ENCODE data around the gene MYO18B.

The MYO18B gene

GRCh38 chr22:25775531-25775930 is 33.5 kb downstream of the MYO18B start:
- no peak for DNase-seq

- DNase-seq = no peak
Observed at GRCh38 chr22:25777411-25777810, 35.4 kb downstream of the MYO18B start.

- peak in 3 of 51 donors; percentile 2 to 4 (median 3) for DNase-seq
Observed at GRCh38 chr22:25777870-25778269, 35.9 kb downstream of the MYO18B start.

- no peak for DNase-seq
Observed at GRCh38 chr22:25779426-25779825, 37.4 kb downstream of the MYO18B start.

GRCh38 chr22:25779890-25780289 is 37.9 kb downstream of the MYO18B start:
- no peak for DNase-seq

GRCh38 chr22:25780673-25781072 is 38.7 kb downstream of the MYO18B start:
- no peak for DNase-seq

GRCh38 chr22:25781801-25782200 is 39.8 kb downstream of the MYO18B start:
- DNase-seq = no peak

- DNase-seq = no peak
Observed at GRCh38 chr22:25782831-25783230, 40.8 kb downstream of the MYO18B start.

GRCh38 chr22:25783856-25784255 is 41.9 kb downstream of the MYO18B start:
- DNase-seq = no peak

- DNase-seq = no peak
Observed at GRCh38 chr22:25786165-25786564, 44.2 kb downstream of the MYO18B start.

GRCh38 chr22:25791556-25791955 is 49.6 kb downstream of the MYO18B start:
- no peak for DNase-seq

- DNase-seq = peak in 5 of 51 donors; percentile 4 to 39 (median 13)
Observed at GRCh38 chr22:25795478-25795877, 53.5 kb downstream of the MYO18B start.

- no peak for DNase-seq
Observed at GRCh38 chr22:25797498-25798290, 55.7 kb downstream of the MYO18B start.

GRCh38 chr22:25800766-25801165 is 58.8 kb downstream of the MYO18B start:
- DNase-seq = no peak

- DNase-seq = no peak
Observed at GRCh38 chr22:25802018-25802417, 60.0 kb downstream of the MYO18B start.

GRCh38 chr22:25804676-25805075 is 62.7 kb downstream of the MYO18B start:
- no peak for DNase-seq

- DNase-seq = no peak
Observed at GRCh38 chr22:25806579-25806978, 64.6 kb downstream of the MYO18B start.

GRCh38 chr22:25814685-25815084 is 72.7 kb downstream of the MYO18B start:
- DNase-seq = no peak

GRCh38 chr22:25815561-25815960 is 73.6 kb downstream of the MYO18B start:
- no peak for DNase-seq

GRCh38 chr22:25816522-25817059 is 74.6 kb downstream of the MYO18B start:
- no peak for DNase-seq

GRCh38 chr22:25817092-25817943 is 75.3 kb downstream of the MYO18B start:
- DNase-seq = no peak

GRCh38 chr22:25818541-25818940 is 76.6 kb downstream of the MYO18B start:
- no peak for DNase-seq
